Gastrocnemius medialis (tissue), 4 donors: ENCODE data around the gene SCGB1D1. TPM values are rescaled to one million over a fixed set of nuclear protein-coding genes. Genes with fewer than 3 reads are reported as not detected.

Experiments
- ATAC-seq, 2 donors: fragments of 150-250 bp; one replicate each; pipeline ENCODE4 v1.9.1; 2016
- DNase-seq, 2 donors: peaks; one replicate each; pipeline ENCODE4 v3.0.0-alpha.2; 2019
- H3K27ac ChIP-seq, 4 donors: fragments of 200-600 bp; sonication (generic); 1 replicate in 1 of 4; 2 replicates in 3 of 4; pipeline ENCODE4 v1.5.1; 2016 to 2018; ENCODE audit warnings: mild to moderate bottlenecking in 2 of 4, moderate library complexity in 1 of 4
- H3K27me3 ChIP-seq, 3 donors: fragments of 200-600 bp; sonication (generic) in 2 of 3; 1 replicate in 1 of 3; 2 replicates in 2 of 3; pipeline versions ENCODE4 v1.5.1 to v1.6.0; 2016 to 2019; ENCODE audit warnings: mild to moderate bottlenecking in 1 of 3, moderate library complexity in 1 of 3
- H3K36me3 ChIP-seq, 2 donors: fragments of 200-600 bp; sonication (generic) in 1 of 2; one replicate each; pipeline ENCODE4 v1.5.1; 2017 to 2018
- H3K4me1 ChIP-seq, 2 donors: fragments of 200-600 bp; sonication (generic) in 1 of 2; one replicate each; pipeline ENCODE4 v1.5.1; 2016 to 2017; ENCODE audit warnings: mild to moderate bottlenecking in 2 of 2
- H3K4me3 ChIP-seq, 4 donors: fragments of 200-600 bp; sonication (generic) in 3 of 4; 1 replicate in 1 of 4; 2 replicates in 3 of 4; pipeline ENCODE4 v1.5.1; 2016 to 2019; ENCODE audit warnings: mild to moderate bottlenecking in 2 of 4
- H3K9me3 ChIP-seq, 3 donors: fragments of 200-600 bp; sonication (generic) in 2 of 3; 1 replicate in 1 of 3; 2 replicates in 2 of 3; pipeline ENCODE4 v1.5.1; 2016 to 2019
- POLR2A ChIP-seq, 2 donors: fragments of 450-650 bp; IDR thresholded peaks; one replicate each; pipeline ENCODE4 v1.6.1; 2017; ENCODE audit warnings: antibody characterized with exemption in 2 of 2, mild to moderate bottlenecking in 2 of 2, moderate library complexity in 2 of 2
- in situ Hi-C, 4 donors: fragments of 200-750 bp; cut with MboI; loops; one replicate each; pipeline versions ENCODE4 v1.15.0 to v1.8.0; 2017; ENCODE audit warnings: low sequenced_read_pairs in 4 of 4
- intact Hi-C: fragments of 100-400 bp; cut with DNase I; formaldehyde crosslinking; loops from one replicate; pipeline ENCODE4 v1.15.1; 2023; ENCODE audit warnings: low total_unique reads
- total RNA-seq, 4 donors: library from RNA; depleted of rRNA; stranded (reverse); fragments of >200 nt; gene quantifications; one replicate each; pipeline versions ENCODE4 v1.1.0 to v1.2.3, GENCODE V29; 2016
- TF ChIP-seq, protein P1 (sequence below), 5 experiments: fragments of 450-650 bp in 3 of 5; fragments of 200-600 bp in 2 of 5; sonication (generic) in 2 of 5; IDR thresholded peaks in 4 of 5; conservative IDR thresholded peaks in 1 of 5; 1 replicate in 4 of 5; 2 replicates in 1 of 5; pipeline ENCODE4 v1.5.1; 2016 to 2019; ENCODE audit warnings: antibody characterized with exemption in 5 of 5, mild to moderate bottlenecking in 3 of 5, moderate library complexity in 3 of 5

Gene SCGB1D1
- total RNA-seq, 4 donors from 2014 or later = not detected

GRCh38 chr11:62236187-62236586 is 46.2 kb downstream of the SCGB1D1 start:
- Histone ChIP-seq H3K9me3 (no peaks in the 10 kb centered on the region), H3K27me3 (peaks cover 0 to 5% (median 0%) of the 10 kb centered on the region in 3 donors), H3K36me3 (no peaks in the 10 kb centered on the region), H3K4me1 (no peaks in the 10 kb centered on the region), H3K27ac (no peak overlapping the region), H3K4me3 (no peak overlapping the region)
- ATAC-seq (no peak), DNase-seq (no peak)
- intact Hi-C loops (no loop called here), in situ Hi-C loops (no loop called here)
- TF ChIP-seq, protein P1, sequence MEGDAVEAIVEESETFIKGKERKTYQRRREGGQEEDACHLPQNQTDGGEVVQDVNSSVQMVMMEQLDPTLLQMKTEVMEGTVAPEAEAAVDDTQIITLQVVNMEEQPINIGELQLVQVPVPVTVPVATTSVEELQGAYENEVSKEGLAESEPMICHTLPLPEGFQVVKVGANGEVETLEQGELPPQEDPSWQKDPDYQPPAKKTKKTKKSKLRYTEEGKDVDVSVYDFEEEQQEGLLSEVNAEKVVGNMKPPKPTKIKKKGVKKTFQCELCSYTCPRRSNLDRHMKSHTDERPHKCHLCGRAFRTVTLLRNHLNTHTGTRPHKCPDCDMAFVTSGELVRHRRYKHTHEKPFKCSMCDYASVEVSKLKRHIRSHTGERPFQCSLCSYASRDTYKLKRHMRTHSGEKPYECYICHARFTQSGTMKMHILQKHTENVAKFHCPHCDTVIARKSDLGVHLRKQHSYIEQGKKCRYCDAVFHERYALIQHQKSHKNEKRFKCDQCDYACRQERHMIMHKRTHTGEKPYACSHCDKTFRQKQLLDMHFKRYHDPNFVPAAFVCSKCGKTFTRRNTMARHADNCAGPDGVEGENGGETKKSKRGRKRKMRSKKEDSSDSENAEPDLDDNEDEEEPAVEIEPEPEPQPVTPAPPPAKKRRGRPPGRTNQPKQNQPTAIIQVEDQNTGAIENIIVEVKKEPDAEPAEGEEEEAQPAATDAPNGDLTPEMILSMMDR (IDR thresholded peaks at IDR 0.05 in 4 of 5, conservative IDR thresholded peaks at IDR 0.05 in 1 of 5) = no peak
- no peak for TF ChIP-seq POLR2A (IDR thresholded peaks at IDR 0.05)

GRCh38 chr11:62237499-62237898 is 47.5 kb downstream of the SCGB1D1 start:
- no peak for ATAC-seq
- no peak overlapping the region for H3K4me3 ChIP-seq
- H3K4me1 ChIP-seq = peaks cover 0 to 2% of the 10 kb centered on the region in 2 donors
- H3K36me3 ChIP-seq = no peaks in the 10 kb centered on the region
- H3K27ac ChIP-seq = no peak overlapping the region
- peaks cover 0 to 5% (median 0%) of the 10 kb centered on the region in 3 donors for H3K27me3 ChIP-seq
- intact Hi-C loops (no loop called here), in situ Hi-C loops (no loop called here)
- H3K9me3 ChIP-seq = no peaks in the 10 kb centered on the region
- no peak for TF ChIP-seq POLR2A (IDR thresholded peaks at IDR 0.05)
- TF ChIP-seq, protein P1 (IDR thresholded peaks at IDR 0.05 in 4 of 5, conservative IDR thresholded peaks at IDR 0.05 in 1 of 5) = no peak
- DNase-seq = no peak

- Histone ChIP-seq H3K9me3 (no peaks in the 10 kb centered on the region), H3K27me3 (peaks cover 0 to 5% (median 0%) of the 10 kb centered on the region in 3 donors), H3K4me3 (no peak overlapping the region), H3K4me1 (peaks cover 0 to 4% of the 10 kb centered on the region in 2 donors), H3K36me3 (no peaks in the 10 kb centered on the region), H3K27ac (no peak overlapping the region)
- ATAC-seq (no peak), DNase-seq (no peak)
- intact Hi-C loops = no loop called here
- in situ Hi-C loops = no loop called here
- TF ChIP-seq POLR2A (IDR thresholded peaks at IDR 0.05) = no peak
- TF ChIP-seq, protein P1 (IDR thresholded peaks at IDR 0.05 in 4 of 5, conservative IDR thresholded peaks at IDR 0.05 in 1 of 5) = no peak
Observed at GRCh38 chr11:62238151-62238550, 48.1 kb downstream of the SCGB1D1 start.

DNA sequence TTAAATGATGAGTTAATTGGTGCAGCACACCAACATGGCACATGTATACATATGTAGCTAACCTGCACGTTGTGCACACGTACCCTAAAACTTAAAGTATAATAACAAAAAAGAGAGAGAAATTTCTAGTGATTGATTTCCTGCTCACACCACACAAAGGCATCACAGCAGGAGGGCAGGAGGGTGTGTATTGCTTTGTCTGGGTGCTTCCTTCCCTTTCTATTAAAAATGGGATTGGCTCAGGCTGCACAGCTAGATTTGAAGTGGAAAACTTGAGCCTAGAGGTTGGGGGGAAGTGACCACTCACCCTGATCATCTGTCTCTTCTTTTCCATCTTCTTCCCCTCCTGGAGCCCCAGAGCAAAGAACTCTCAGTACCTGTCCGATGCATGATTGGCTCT is 51.1 kb downstream of the SCGB1D1 start:
- intact Hi-C loops = no loop called here
- ATAC-seq (no peak), DNase-seq (no peak)
- Histone ChIP-seq H3K4me1 (peaks cover 0 to 4% of the 10 kb centered on the region in 2 donors), H3K9me3 (no peaks in the 10 kb centered on the region), H3K4me3 (no peak overlapping the region), H3K27me3 (peaks cover 0 to 5% (median 0%) of the 10 kb centered on the region in 3 donors), H3K36me3 (no peaks in the 10 kb centered on the region), H3K27ac (peak overlapping the region in 3 of 4 donors; percentile 63 to 81 (median 76))
- TF ChIP-seq, protein P1 (IDR thresholded peaks at IDR 0.05 in 4 of 5, conservative IDR thresholded peaks at IDR 0.05 in 1 of 5) = no peak
- TF ChIP-seq POLR2A (IDR thresholded peaks at IDR 0.05) = no peak
- in situ Hi-C loops = no loop called here

GRCh38 chr11:62242021-62242420 is 52.0 kb downstream of the SCGB1D1 start, which contains the start of gene SCGB1D2:
SCGB1D2 (plus strand) TSS chr11:62242239; CDS start chr11:62242308, 69 bp downstream.
- Histone ChIP-seq H3K4me3 (no peak within 1 kb of the TSS), H3K36me3 (no peaks in the 10 kb centered on the region), H3K4me1 (peaks cover 0 to 4% of the 10 kb centered on the region in 2 donors), H3K9me3 (no peaks in the 10 kb centered on the region), H3K27ac (peak within 1 kb of the TSS; percentile 70 to 84 (median 78)), H3K27me3 (peaks cover 0 to 5% (median 0%) of the 10 kb centered on the region in 3 donors)
- intact Hi-C loops = no loop called here
- TF ChIP-seq, protein P1 (IDR thresholded peaks at IDR 0.05 in 4 of 5, conservative IDR thresholded peaks at IDR 0.05 in 1 of 5) = no peak
- no peak for TF ChIP-seq POLR2A (IDR thresholded peaks at IDR 0.05)
- in situ Hi-C loops = no loop called here
- peak; percentile 96 to 98 for ATAC-seq
- DNase-seq = peak; percentile 79 to 91
